GM12878 (cell line): ENCODE results near the gene FAM83D. TPM values are rescaled to one million over a fixed set of nuclear protein-coding genes. Genes with fewer than 3 reads are reported as not detected.
A peak's percentile ranks its signal among the peaks of the same experiment; 100 is the strongest.

Experiments
- ATAC-seq: fragments of 200-7000 bp; cut with Tn5 transposase; 3 replicates; pipeline ENCODE4 v1.9.1; 2020; ENCODE audit warnings: mild to moderate bottlenecking, moderate library complexity
- BruUV-seq: library from RNA; stranded (reverse); fragments of 400-500 nt; replicated peaks from 2 replicates; lab custom pipeline; 2021; lab: Mats Ljungman, UMichigan
- CTCF ChIA-PET: fragments of 300-600 bp; sonication (Branson Sonifier 250); formaldehyde crosslinking; extraction: SDS; loops from one replicate; lab custom pipeline; 2021; ENCODE audit warnings: inconsistent platforms; lab: Yijun Ruan, JAX
- POLR2A ChIA-PET: fragments of 350-600 bp; formaldehyde crosslinking; extraction: SDS; loops from one replicate; lab custom pipeline; 2021; ENCODE audit warnings: inconsistent platforms; lab: Charles Lee
- RAD21 ChIA-PET: fragments of 300-600 bp; sonication (Branson Sonifier 250); formaldehyde crosslinking; loops from one replicate; lab custom pipeline; 2023; ENCODE audit warnings: antibody characterized with exemption; ENCODE audit not compliant: unreplicated experiment; lab: Charles Lee
- SMC1A ChIA-PET: fragments of 300-600 bp; sonication (Branson Sonifier 250); formaldehyde crosslinking; loops from one replicate; lab custom pipeline; 2023; ENCODE audit not compliant: unreplicated experiment, uncharacterized antibody; lab: Charles Lee
- DNase-seq: peaks from one replicate; pipeline ENCODE4 v3.0.0-alpha.2; 2011; ENCODE audit warnings: low read depth, low spot score
- FAIRE-seq: peaks from 3 replicates; lab custom pipeline; 2011; peaks lifted over from hg19 to GRCh38; lab: Jason Lieb, UNC
- H2AFZ ChIP-seq: 2 replicates; pipeline ENCODE4 v1.6.0; 2011; ENCODE audit warnings: low read depth, low read length, control low read depth; ENCODE audit not compliant: control insufficient read depth
- H3K27ac ChIP-seq: 2 replicates; pipeline ENCODE4 v1.5.1; 2011; ENCODE audit warnings: control low read depth; ENCODE audit not compliant: control insufficient read depth, insufficient read depth
- H3K27me3 ChIP-seq, 2 experiments: replicated peaks in 1 of 2; 2 replicates each; pipeline versions ENCODE4 v1.6.0 to v1.6.1; 2011; ENCODE audit warnings: low read length in 1 of 2; ENCODE audit not compliant: control insufficient read depth in 2 of 2, insufficient read depth in 2 of 2
- H3K36me3 ChIP-seq, 2 experiments: 2 replicates each; pipeline ENCODE4 v1.5.1; 2011; ENCODE audit warnings: low read length in 1 of 2; ENCODE audit not compliant: control insufficient read depth in 2 of 2, insufficient read depth in 2 of 2
- H3K4me1 ChIP-seq: 2 replicates; pipeline ENCODE4 v1.6.1; 2011; ENCODE audit warnings: mild to moderate bottlenecking, low read length, moderate library complexity, mixed read lengths; ENCODE audit not compliant: control insufficient read depth, insufficient read depth
- H3K4me2 ChIP-seq: 2 replicates; pipeline ENCODE4 v1.6.0; 2011; ENCODE audit warnings: control low read depth; ENCODE audit not compliant: control insufficient read depth, insufficient read depth
- H3K4me3 ChIP-seq: fragments of 200-600 bp; sonication (generic); 2 replicates; pipeline ENCODE4 v1.5.1; 2016
- H3K79me2 ChIP-seq: 2 replicates; pipeline ENCODE4 v1.6.0; 2011; ENCODE audit warnings: low read length; ENCODE audit not compliant: control insufficient read depth, insufficient read depth
- H3K9ac ChIP-seq: 2 replicates; pipeline ENCODE4 v1.8.0; 2011; ENCODE audit warnings: low read length, control low read depth, mixed read lengths; ENCODE audit not compliant: control insufficient read depth, insufficient read depth
- H3K9me3 ChIP-seq: replicated peaks from 3 replicates; pipeline ENCODE4 v1.5.1; 2011; ENCODE audit warnings: mild to moderate bottlenecking, low read length; ENCODE audit not compliant: control insufficient read depth, insufficient read depth
- H4K20me1 ChIP-seq: 2 replicates; pipeline ENCODE4 v1.6.0; 2011; ENCODE audit not compliant: control insufficient read depth, insufficient read depth
- ATF3 ChIP-seq: IDR thresholded peaks from 2 replicates; pipeline ENCODE4 v1.6.1; 2011; ENCODE audit warnings: low read depth, mild to moderate bottlenecking, low read length, moderate library complexity, borderline replicate concordance; ENCODE audit errors: extremely low read depth
- BACH1 ChIP-seq: fragments of 450-650 bp; IDR thresholded peaks from 2 replicates; pipeline ENCODE4 v1.6.1; 2017; ENCODE audit warnings: mild to moderate bottlenecking, borderline replicate concordance
- JUNB ChIP-seq: IDR thresholded peaks from 2 replicates; pipeline ENCODE4 v1.6.1; 2016; ENCODE audit warnings: antibody characterized with exemption, mild to moderate bottlenecking
- KAT2A ChIP-seq: conservative IDR thresholded peaks from 2 replicates; pipeline ENCODE4 v1.6.1; 2011; ENCODE audit warnings: low read depth, low read length; ENCODE audit not compliant: control insufficient read depth
- NBN ChIP-seq: fragments of 450-650 bp; IDR thresholded peaks from 2 replicates; pipeline ENCODE4 v1.6.1; 2016
- NFIC ChIP-seq: IDR thresholded peaks from 2 replicates; pipeline ENCODE4 v1.6.1; 2012; ENCODE audit warnings: low read depth, mild to moderate bottlenecking, inconsistent platforms, low read length, moderate library complexity
- RELA ChIP-seq: fragments of 450-650 bp; IDR thresholded peaks from 2 replicates; pipeline ENCODE4 v1.8.0; 2014; ENCODE audit warnings: borderline replicate concordance; ENCODE audit not compliant: partially characterized antibody
- RFX5 ChIP-seq: IDR thresholded peaks from 2 replicates; pipeline ENCODE4 v1.6.1; 2011; ENCODE audit warnings: low read depth, low read length, improper control_type of control experiment
- SMARCA5 ChIP-seq: fragments of 450-650 bp; IDR thresholded peaks from 2 replicates; pipeline ENCODE4 v1.6.1; 2017; ENCODE audit warnings: mild to moderate bottlenecking
- WRNIP1 ChIP-seq: IDR thresholded peaks from 2 replicates; pipeline ENCODE4 v1.6.1; 2011; ENCODE audit warnings: low read depth, low read length, improper control_type of control experiment, borderline replicate concordance
- ZBED1 ChIP-seq: IDR thresholded peaks from 2 replicates; pipeline ENCODE4 v1.6.1; 2016; ENCODE audit warnings: borderline replicate concordance
- WGBS: methylation state at CpG from one replicate; pipeline ENCODE4 v1.1.6; 2016; ENCODE audit warnings: low lambda C conversion rate; ENCODE audit not compliant: insufficient replicate concordance, insufficient coverage; ENCODE audit errors: missing lambda C conversion rate; 5-methylcytosine and 5-hydroxymethylcytosine counted together
- in situ Hi-C: fragments of 300-500 bp; cut with MboI; formaldehyde crosslinking; loops from 9 replicates; pipeline ENCODE4 v1.14.3; 2018; ENCODE audit warnings: mixed read lengths
- intact Hi-C: fragments of 100-400 bp; cut with micrococcal nuclease; formaldehyde crosslinking; loops from one replicate; pipeline ENCODE4 v1.14.2; 2022; ENCODE audit not compliant: unreplicated experiment
- polyA plus RNA-seq, 11 experiments: library from polyadenylated mRNA; depleted of rRNA in 4 of 11; unstranded in 6 of 11; stranded (reverse) in 5 of 11; fragments of >200 nt; fragmentation: Nextera tagmentation in 4 of 11; fragmentation: Illumina TruSeq in 1 of 11; extraction: Ambion mirVana in 4 of 11; extraction: Trizol in 1 of 11; gene quantifications; 1 replicate in 1 of 11; 2 replicates in 10 of 11; pipeline versions ENCODE4 v1.2.1 to v1.2.3, GENCODE V29; 2011 to 2016; ENCODE audit warnings: inconsistent platforms in 2 of 11, missing spikeins in 2 of 11, low read depth in 1 of 11
- small RNA-seq: library from RNA; depleted of rRNA; stranded (forward); fragments of <200 nt; gene quantifications from one replicate; pipeline ENCODE3, GENCODE V24; 2014
- total RNA-seq, 4 experiments: library from RNA; depleted of rRNA in 3 of 4; stranded (reverse); fragments of >200 nt in 3 of 4; fragmentation: Illumina TruSeq in 1 of 4; extraction: Trizol in 1 of 4; gene quantifications; 2 replicates each; pipeline versions ENCODE4 v1.2.1 to v1.2.3, GENCODE V29; 2013 to 2021
- TF ChIP-seq, protein P1 (sequence below): fragments of 450-650 bp; IDR thresholded peaks from 2 replicates; pipeline ENCODE4 v1.6.1; 2016; ENCODE audit warnings: mild to moderate bottlenecking

The FAM83D gene
- total and polyA plus RNA-seq, 10 of the 15 experiments (the other 5 are each of a cell fraction or from before 2014, with no cell fraction given), result 4.5 to 34.8 (median 19.2) TPM

DNA sequence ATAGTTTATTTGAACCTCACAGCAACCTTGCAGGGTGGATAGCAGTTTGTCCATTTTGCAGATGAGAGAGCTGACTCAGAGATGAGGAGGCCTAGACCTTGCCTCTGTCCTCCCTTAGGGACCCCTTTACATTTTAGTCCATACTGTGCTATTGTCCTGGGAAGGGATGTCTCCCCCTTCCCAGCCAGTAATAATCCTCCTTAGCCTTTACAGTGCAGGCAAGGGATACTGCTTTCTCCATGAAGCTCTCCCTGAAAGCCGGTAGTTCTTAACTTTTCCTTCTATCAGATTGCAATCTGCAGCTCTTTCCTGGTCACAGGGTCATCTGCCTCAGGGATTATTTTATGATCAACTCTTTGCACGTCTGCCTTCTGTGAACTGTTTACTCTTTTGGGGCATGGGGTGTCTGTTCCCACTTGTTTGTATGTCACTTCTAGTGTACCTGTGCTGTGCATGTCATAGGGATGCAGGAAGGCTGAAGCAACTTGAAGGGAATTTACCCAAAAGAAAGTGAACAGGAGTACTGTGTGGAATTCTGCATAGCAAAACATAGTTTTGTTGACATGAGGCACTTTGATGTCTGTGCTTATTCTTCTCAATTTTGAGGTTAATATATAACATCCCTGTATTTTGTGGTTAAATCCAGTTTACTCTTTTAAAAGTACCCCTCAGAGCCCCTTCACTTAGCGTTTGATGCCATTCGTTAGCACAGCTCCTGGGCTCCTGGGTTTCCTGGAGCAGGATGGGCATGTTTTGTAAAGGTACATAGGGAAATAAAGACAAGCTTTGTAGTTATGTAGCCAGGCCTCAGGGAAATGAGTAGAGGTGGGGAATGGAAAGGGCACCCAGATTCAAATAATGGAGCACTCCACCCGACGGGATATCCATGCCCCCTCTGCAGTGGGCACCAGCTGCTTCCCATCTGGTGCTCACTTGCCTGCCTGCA is 74.0 kb downstream of the FAM83D start:
- Histone ChIP-seq H3K4me1 (peaks cover 14% of the 10 kb centered on the region), H4K20me1 (no peaks in the 10 kb centered on the region), H3K4me2 (no peak overlapping the region), H3K36me3 (peaks cover 13 to 15% of the 10 kb centered on the region in 2 experiments), H3K9ac (no peak overlapping the region), H3K9me3 (no peaks in the 10 kb centered on the region), H2AFZ (no peak overlapping the region), H3K27ac (no peak overlapping the region), H3K27me3 (no peaks in the 10 kb centered on the region), H3K79me2 (no peaks in the 10 kb centered on the region), H3K4me3 (no peak overlapping the region)
- POLR2A ChIA-PET, result interaction anchor here (0.7 to 1.6 kb wide), 3 partner anchors 9 to 12 kb away, joined by 3 to 4 read pairs (median 3); no protein-coding TSS in a partner anchor
- FAIRE-seq (no peak), ATAC-seq (no peak), DNase-seq (no peak)
- CTCF ChIA-PET, result interaction anchor here (0.6 to 7.4 kb wide), 7 partner anchors 9 to 355 kb away, joined by 3 to 94 read pairs (median 7); partner anchors contain the start of gene DHX35
- TF ChIP-seq SMARCA5, result no peak
- no peak for TF ChIP-seq NFIC
- no peak for TF ChIP-seq BACH1
- no peak for TF ChIP-seq KAT2A
- no peak for TF ChIP-seq ZBED1
- TF ChIP-seq NBN, result no peak
- TF ChIP-seq, protein P1, sequence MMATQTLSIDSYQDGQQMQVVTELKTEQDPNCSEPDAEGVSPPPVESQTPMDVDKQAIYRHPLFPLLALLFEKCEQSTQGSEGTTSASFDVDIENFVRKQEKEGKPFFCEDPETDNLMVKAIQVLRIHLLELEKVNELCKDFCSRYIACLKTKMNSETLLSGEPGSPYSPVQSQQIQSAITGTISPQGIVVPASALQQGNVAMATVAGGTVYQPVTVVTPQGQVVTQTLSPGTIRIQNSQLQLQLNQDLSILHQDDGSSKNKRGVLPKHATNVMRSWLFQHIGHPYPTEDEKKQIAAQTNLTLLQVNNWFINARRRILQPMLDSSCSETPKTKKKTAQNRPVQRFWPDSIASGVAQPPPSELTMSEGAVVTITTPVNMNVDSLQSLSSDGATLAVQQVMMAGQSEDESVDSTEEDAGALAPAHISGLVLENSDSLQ, result no peak
- no peak for TF ChIP-seq JUNB
- TF ChIP-seq RFX5, result no peak
- TF ChIP-seq WRNIP1, result no peak
- no peak for TF ChIP-seq RELA
- no peak for TF ChIP-seq ATF3
- no TSS peak for BruUV-seq
- intact Hi-C loops (no loop called here), in situ Hi-C loops (no loop called here)
- RAD21 ChIA-PET, result interaction anchor here (1.2 to 9.0 kb wide), 4 partner anchors 13 to 49 kb away, joined by 3 to 109 read pairs (median 36); partner anchors contain the start of gene DHX35
- SMC1A ChIA-PET, result interaction anchor here (0.6 to 7.8 kb wide), 6 partner anchors 10 to 253 kb away, joined by 3 to 93 read pairs (median 4); partner anchors contain the start of gene DHX35
- 95% methylated on average over 6 of the region's 6 CpGs for WGBS

Small RNA genes lying within 50 kb of the gene (small RNA-seq; reads per million reads assigned to genes)
- gene AL023803.1, result 0.55 reads per million, percentile 11 among the genes with 10 or more reads in this experiment

Other genes starting within 250 kb of the FAM83D start
- gene SLC32A1, start 201.9 kb upstream of the FAM83D start, total RNA-seq (2014; rRNA removed), result not detected in 2 replicates
- not detected in 2 replicates for gene SLC32A1, start 201.9 kb upstream of the FAM83D start, total RNA-seq (2014; rRNA removed; fragmentation: Illumina TruSeq; extraction: Trizol)
- gene SLC32A1, start 201.9 kb upstream of the FAM83D start, total RNA-seq (2021), result not detected in 2 replicates
- gene SLC32A1, start 201.9 kb upstream of the FAM83D start, polyA plus RNA-seq (2011; rRNA removed), result not detected in 2 replicates
- gene SLC32A1, start 201.9 kb upstream of the FAM83D start, polyA plus RNA-seq (2014; fragmentation: Illumina TruSeq; extraction: Trizol), result not detected in 2 replicates
- gene SLC32A1, start 201.9 kb upstream of the FAM83D start, polyA plus RNA-seq (2014; fragmentation: Nextera tagmentation; extraction: Ambion mirVana), result not detected
- gene SLC32A1, start 201.9 kb upstream of the FAM83D start, polyA plus RNA-seq (2014; rRNA removed), result not detected in 2 replicates
- gene SLC32A1, start 201.9 kb upstream of the FAM83D start, polyA plus RNA-seq (2016; fragmentation: Nextera tagmentation; extraction: Ambion mirVana), result not detected
- 8.1 and 9.4 TPM in 2 replicates for gene ACTR5, start 178.0 kb upstream of the FAM83D start, total RNA-seq (2014; rRNA removed)
- 6.0 and 6.2 TPM in 2 replicates for gene ACTR5, start 178.0 kb upstream of the FAM83D start, total RNA-seq (2014; rRNA removed; fragmentation: Illumina TruSeq; extraction: Trizol)
- gene ACTR5, start 178.0 kb upstream of the FAM83D start, total RNA-seq (2021), result 8.6 and 8.9 TPM in 2 replicates
- 12.2 and 14.7 TPM in 2 replicates for gene ACTR5, start 178.0 kb upstream of the FAM83D start, polyA plus RNA-seq (2011; rRNA removed)
- gene ACTR5, start 178.0 kb upstream of the FAM83D start, polyA plus RNA-seq (2014; fragmentation: Illumina TruSeq; extraction: Trizol), result 7.0 and 7.4 TPM in 2 replicates
- 1 to 10 TPM in 1 of 2 experiments, under 1 TPM in 1; 0.52 to 1.7 TPM for gene ACTR5, start 178.0 kb upstream of the FAM83D start, polyA plus RNA-seq (2014; fragmentation: Nextera tagmentation; extraction: Ambion mirVana)
- 10.7 and 10.9 TPM in 2 replicates for gene ACTR5, start 178.0 kb upstream of the FAM83D start, polyA plus RNA-seq (2014; rRNA removed)
- gene ACTR5, start 178.0 kb upstream of the FAM83D start, polyA plus RNA-seq (2016; fragmentation: Nextera tagmentation; extraction: Ambion mirVana), result 10 to 100 TPM in 1 of 2 experiments, 1 to 10 TPM in 1; 9.0 to 12.7 TPM
- gene PPP1R16B, start 120.7 kb upstream of the FAM83D start, total RNA-seq (2014; rRNA removed), result 81.0 and 83.9 TPM in 2 replicates
- 63.2 and 66.5 TPM in 2 replicates for gene PPP1R16B, start 120.7 kb upstream of the FAM83D start, total RNA-seq (2014; rRNA removed; fragmentation: Illumina TruSeq; extraction: Trizol)
- 89.9 and 90.2 TPM in 2 replicates for gene PPP1R16B, start 120.7 kb upstream of the FAM83D start, total RNA-seq (2021)
- 48.4 and 66.8 TPM in 2 replicates for gene PPP1R16B, start 120.7 kb upstream of the FAM83D start, polyA plus RNA-seq (2011; rRNA removed)
- gene PPP1R16B, start 120.7 kb upstream of the FAM83D start, polyA plus RNA-seq (2014; fragmentation: Illumina TruSeq; extraction: Trizol), result 54.4 and 64.6 TPM in 2 replicates
- gene PPP1R16B, start 120.7 kb upstream of the FAM83D start, polyA plus RNA-seq (2014; fragmentation: Nextera tagmentation; extraction: Ambion mirVana), result 10 to 100 TPM; 13.4 to 14.2 TPM
- 61.4 and 61.5 TPM in 2 replicates for gene PPP1R16B, start 120.7 kb upstream of the FAM83D start, polyA plus RNA-seq (2014; rRNA removed)
- 10 to 100 TPM; 72.2 to 77.5 TPM for gene PPP1R16B, start 120.7 kb upstream of the FAM83D start, polyA plus RNA-seq (2016; fragmentation: Nextera tagmentation; extraction: Ambion mirVana)
- gene DHX35, start 35.9 kb downstream of the FAM83D start, total RNA-seq (2014; rRNA removed), result 19.4 and 19.5 TPM in 2 replicates
- gene DHX35, start 35.9 kb downstream of the FAM83D start, total RNA-seq (2014; rRNA removed; fragmentation: Illumina TruSeq; extraction: Trizol), result 12.7 and 14.2 TPM in 2 replicates
- 13.4 and 15.6 TPM in 2 replicates for gene DHX35, start 35.9 kb downstream of the FAM83D start, total RNA-seq (2021)
- gene DHX35, start 35.9 kb downstream of the FAM83D start, polyA plus RNA-seq (2011; rRNA removed), result 18.6 and 21.6 TPM in 2 replicates
- 18.0 and 21.9 TPM in 2 replicates for gene DHX35, start 35.9 kb downstream of the FAM83D start, polyA plus RNA-seq (2014; fragmentation: Illumina TruSeq; extraction: Trizol)
- gene DHX35, start 35.9 kb downstream of the FAM83D start, polyA plus RNA-seq (2014; fragmentation: Nextera tagmentation; extraction: Ambion mirVana), result 1 to 10 TPM; 4.3 to 4.4 TPM
- 16.0 and 16.1 TPM in 2 replicates for gene DHX35, start 35.9 kb downstream of the FAM83D start, polyA plus RNA-seq (2014; rRNA removed)
- gene DHX35, start 35.9 kb downstream of the FAM83D start, polyA plus RNA-seq (2016; fragmentation: Nextera tagmentation; extraction: Ambion mirVana), result 10 to 100 TPM; 12.5 to 12.8 TPM